Measurements from ENCODE around the gene CALML5.

CALML5 gene

DNA sequence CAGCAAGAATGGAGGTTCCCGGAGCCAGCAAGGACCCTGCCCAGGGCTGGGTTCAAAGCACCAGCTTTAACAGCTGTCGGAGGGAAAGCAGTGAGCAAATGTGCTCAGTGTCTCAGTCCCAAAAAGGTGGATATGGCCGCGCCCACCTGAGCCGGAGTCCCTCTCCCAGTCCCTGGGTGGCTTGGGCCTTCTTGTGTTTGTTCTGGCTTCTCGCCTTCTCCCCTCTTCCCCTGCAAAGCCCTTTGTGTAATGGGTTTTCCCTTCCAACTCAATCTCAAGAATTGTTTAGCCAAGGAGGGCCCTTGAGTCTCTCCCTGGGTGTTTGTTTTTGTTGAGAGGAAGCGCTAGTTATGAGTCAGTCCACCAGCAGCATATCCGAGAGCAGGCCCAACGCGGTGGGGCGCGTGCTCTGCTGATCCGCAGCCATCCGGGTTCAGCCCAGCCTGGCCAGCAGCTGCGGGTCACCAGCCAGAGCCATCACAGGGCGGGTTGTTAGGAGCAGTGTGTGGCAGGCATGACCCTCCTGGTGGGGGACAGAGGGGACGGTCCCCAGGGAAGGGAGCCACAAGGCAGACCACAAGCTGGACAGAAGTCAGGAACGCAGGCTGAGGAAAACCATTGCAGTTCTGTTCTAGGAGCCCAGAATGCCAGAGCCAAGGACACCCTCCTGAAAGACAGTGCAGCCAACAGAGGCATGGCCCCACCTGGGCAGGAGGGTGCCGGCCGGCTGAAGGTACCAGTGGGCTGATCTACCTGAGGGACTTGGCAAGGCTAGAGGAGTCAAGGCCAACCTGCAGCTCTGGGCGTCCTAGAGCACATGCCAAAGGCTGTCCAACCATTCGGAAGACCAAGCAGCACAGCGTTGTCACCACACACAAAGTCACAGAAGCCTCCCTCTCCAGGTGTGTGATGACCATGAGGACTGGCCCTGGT, 46.7 kb upstream of the CALML5 start:
- no peak for TF ChIP-seq TAF1 (IDR thresholded peaks at IDR 0.05; ENCODE audit: low read depth)

DNA sequence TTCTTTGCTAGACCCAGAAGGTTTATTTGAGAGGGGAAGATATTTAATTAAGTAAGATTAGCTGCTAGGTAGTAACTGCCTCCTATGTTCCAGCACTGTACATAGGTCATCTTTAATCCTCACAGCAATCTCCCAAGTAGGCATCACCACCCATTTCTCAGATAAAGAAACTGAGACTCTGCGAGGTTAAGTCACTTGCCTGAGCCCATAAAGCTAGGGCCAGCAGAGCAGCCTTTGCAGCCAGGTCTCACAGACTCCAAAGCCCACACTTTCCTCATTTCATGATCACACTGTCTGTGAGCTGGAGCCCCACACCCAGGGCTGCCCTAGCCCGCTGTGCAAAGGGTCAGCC, 46.0 kb upstream of the CALML5 start:
- no peak for TF ChIP-seq CEBPB (IDR thresholded peaks at IDR 0.05)
- TF ChIP-seq, protein P1, sequence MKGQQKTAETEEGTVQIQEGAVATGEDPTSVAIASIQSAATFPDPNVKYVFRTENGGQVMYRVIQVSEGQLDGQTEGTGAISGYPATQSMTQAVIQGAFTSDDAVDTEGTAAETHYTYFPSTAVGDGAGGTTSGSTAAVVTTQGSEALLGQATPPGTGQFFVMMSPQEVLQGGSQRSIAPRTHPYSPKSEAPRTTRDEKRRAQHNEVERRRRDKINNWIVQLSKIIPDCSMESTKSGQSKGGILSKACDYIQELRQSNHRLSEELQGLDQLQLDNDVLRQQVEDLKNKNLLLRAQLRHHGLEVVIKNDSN (IDR thresholded peaks at IDR 0.05) = no peak
- no peak for TF ChIP-seq CREB1 (IDR thresholded peaks at IDR 0.05; ENCODE audit: low read depth)
- TF ChIP-seq EP300 (IDR thresholded peaks at IDR 0.05; ENCODE audit: borderline replicate concordance) = no peak
- TF ChIP-seq, protein P2, sequence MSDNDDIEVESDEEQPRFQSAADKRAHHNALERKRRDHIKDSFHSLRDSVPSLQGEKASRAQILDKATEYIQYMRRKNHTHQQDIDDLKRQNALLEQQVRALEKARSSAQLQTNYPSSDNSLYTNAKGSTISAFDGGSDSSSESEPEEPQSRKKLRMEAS (IDR thresholded peaks at IDR 0.05) = no peak
- no peak for TF ChIP-seq TCF12 (IDR thresholded peaks at IDR 0.05; ENCODE audit: low read depth)
- no peak for TF ChIP-seq YY1 (IDR thresholded peaks at IDR 0.05; ENCODE audit: low read depth)
- no peak for TF ChIP-seq ZBTB7A (IDR thresholded peaks at IDR 0.05; ENCODE audit: low read depth)
- TF ChIP-seq, protein P3, sequence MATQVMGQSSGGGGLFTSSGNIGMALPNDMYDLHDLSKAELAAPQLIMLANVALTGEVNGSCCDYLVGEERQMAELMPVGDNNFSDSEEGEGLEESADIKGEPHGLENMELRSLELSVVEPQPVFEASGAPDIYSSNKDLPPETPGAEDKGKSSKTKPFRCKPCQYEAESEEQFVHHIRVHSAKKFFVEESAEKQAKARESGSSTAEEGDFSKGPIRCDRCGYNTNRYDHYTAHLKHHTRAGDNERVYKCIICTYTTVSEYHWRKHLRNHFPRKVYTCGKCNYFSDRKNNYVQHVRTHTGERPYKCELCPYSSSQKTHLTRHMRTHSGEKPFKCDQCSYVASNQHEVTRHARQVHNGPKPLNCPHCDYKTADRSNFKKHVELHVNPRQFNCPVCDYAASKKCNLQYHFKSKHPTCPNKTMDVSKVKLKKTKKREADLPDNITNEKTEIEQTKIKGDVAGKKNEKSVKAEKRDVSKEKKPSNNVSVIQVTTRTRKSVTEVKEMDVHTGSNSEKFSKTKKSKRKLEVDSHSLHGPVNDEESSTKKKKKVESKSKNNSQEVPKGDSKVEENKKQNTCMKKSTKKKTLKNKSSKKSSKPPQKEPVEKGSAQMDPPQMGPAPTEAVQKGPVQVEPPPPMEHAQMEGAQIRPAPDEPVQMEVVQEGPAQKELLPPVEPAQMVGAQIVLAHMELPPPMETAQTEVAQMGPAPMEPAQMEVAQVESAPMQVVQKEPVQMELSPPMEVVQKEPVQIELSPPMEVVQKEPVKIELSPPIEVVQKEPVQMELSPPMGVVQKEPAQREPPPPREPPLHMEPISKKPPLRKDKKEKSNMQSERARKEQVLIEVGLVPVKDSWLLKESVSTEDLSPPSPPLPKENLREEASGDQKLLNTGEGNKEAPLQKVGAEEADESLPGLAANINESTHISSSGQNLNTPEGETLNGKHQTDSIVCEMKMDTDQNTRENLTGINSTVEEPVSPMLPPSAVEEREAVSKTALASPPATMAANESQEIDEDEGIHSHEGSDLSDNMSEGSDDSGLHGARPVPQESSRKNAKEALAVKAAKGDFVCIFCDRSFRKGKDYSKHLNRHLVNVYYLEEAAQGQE (IDR thresholded peaks at IDR 0.05; ENCODE audit: low read depth) = no peak
- TF ChIP-seq NFIC (IDR thresholded peaks at IDR 0.05) = no peak
- TF ChIP-seq RAD21 (IDR thresholded peaks at IDR 0.05; ENCODE audit: low read depth) = no peak
- no peak for TF ChIP-seq FOXM1 (IDR thresholded peaks at IDR 0.05; ENCODE audit: borderline replicate concordance, low read depth)
- no peak for TF ChIP-seq EGR1 (IDR thresholded peaks at IDR 0.05)
- no peak for TF ChIP-seq TAF1 (IDR thresholded peaks at IDR 0.05; ENCODE audit: low read depth)
- TF ChIP-seq TEAD4 (IDR thresholded peaks at IDR 0.05) = no peak

DNA sequence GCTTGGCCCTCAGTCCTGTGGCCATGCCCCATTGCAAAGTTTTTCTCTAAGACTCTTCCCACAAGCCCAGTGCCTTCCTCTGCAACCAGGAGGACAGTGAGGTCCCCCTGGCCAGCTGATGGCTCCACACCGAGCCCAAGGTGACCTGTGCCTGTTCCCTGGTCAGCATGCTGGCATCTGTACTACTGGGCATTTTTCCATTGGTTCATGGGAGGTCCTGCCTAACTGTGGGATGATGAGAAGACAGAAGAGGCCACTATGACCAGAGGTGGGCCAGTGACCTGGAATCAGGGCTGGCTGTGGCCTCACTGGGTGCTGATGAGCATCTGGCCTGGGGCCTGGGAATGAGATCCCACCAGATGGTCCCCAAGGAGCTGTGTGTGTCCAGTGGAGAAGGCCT, 45.6 kb upstream of the CALML5 start:
- TF ChIP-seq CEBPB (IDR thresholded peaks at IDR 0.05) (no peak), TEAD4 (IDR thresholded peaks at IDR 0.05) (no peak), EP300 (IDR thresholded peaks at IDR 0.05; ENCODE audit: borderline replicate concordance) (no peak), YY1 (IDR thresholded peaks at IDR 0.05; ENCODE audit: low read depth) (no peak), CREB1 (IDR thresholded peaks at IDR 0.05; ENCODE audit: low read depth) (no peak), TCF12 (IDR thresholded peaks at IDR 0.05; ENCODE audit: low read depth) (no peak), TAF1 (IDR thresholded peaks at IDR 0.05; ENCODE audit: low read depth) (no peak), RAD21 (IDR thresholded peaks at IDR 0.05; ENCODE audit: low read depth) (no peak), NFIC (IDR thresholded peaks at IDR 0.05) (no peak), EGR1 (IDR thresholded peaks at IDR 0.05) (no peak)
- TF ChIP-seq, protein P3 (IDR thresholded peaks at IDR 0.05; ENCODE audit: low read depth) = no peak
- TF ChIP-seq, protein P2 (IDR thresholded peaks at IDR 0.05) = no peak

DNA sequence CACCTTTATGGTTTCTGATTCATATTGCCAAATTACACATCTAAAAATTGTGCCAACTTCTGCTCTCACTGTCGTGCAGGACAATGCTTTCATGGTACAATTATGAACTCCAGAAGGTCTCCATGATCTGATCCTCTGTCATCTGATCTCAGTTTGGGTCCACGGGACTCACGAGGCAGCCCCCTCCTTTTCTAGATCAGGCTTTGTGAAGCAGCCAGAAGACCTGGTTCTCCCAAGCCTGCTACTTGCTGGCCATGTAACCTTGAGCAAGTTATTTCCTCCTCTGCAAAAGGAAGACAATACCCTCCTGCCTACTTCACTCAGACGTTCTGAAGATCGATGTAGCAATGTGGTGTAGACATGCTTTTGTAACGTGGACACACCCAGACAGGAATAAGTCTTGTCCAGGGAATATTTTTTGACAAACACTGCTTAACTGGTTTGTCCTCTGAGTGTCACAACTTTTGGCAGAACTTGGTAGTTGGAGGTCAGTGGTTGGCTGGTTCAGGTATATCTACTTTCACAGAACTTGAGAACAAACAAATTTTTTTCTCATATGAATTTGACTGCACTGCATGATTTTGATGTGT, 44.9 kb upstream of the CALML5 start:
- TF ChIP-seq RAD21 (IDR thresholded peaks at IDR 0.05; ENCODE audit: low read depth) (no peak), CEBPB (IDR thresholded peaks at IDR 0.05) (no peak), FOXM1 (IDR thresholded peaks at IDR 0.05; ENCODE audit: borderline replicate concordance, low read depth) (no peak), TAF1 (IDR thresholded peaks at IDR 0.05; ENCODE audit: low read depth) (no peak), EP300 (IDR thresholded peaks at IDR 0.05; ENCODE audit: borderline replicate concordance) (no peak), YY1 (IDR thresholded peaks at IDR 0.05; ENCODE audit: low read depth) (no peak), CREB1 (IDR thresholded peaks at IDR 0.05; ENCODE audit: low read depth) (no peak), TEAD4 (IDR thresholded peaks at IDR 0.05) (no peak), NFIC (IDR thresholded peaks at IDR 0.05) (no peak), ZBTB7A (IDR thresholded peaks at IDR 0.05; ENCODE audit: low read depth) (no peak), TCF12 (IDR thresholded peaks at IDR 0.05; ENCODE audit: low read depth) (no peak)
- TF ChIP-seq, protein P2 (IDR thresholded peaks at IDR 0.05) = no peak
- TF ChIP-seq, protein P1 (IDR thresholded peaks at IDR 0.05) = no peak
- TF ChIP-seq, protein P3 (IDR thresholded peaks at IDR 0.05; ENCODE audit: low read depth) = no peak
